ENCODE results near the gene NEK1.
"Not testable (repeated sequence)": the region's sequence is repeated elsewhere in the genome, so short reads cannot be mapped to it uniquely, and the experiment has no call there.

The NEK1 gene

DNA sequence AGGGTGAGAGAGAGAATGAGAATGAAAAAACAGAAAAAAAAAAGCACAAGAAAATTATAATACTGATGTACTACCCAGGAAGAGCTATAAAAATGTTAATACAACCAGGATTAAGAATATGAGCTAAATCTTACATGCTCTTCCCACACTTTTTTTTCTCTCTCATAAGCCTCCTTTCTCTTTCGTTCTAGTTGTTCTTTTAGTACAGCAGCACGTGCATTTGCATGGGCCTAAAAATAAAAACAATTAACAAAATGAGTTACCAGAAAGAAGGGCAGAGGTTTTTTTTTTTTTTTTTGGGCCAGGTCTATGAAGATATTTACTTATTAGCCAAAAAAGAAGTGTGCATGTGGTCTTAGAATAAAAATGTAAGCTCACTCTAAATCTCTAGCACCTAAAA, 105.5 kb downstream of the NEK1 start:
- in situ Hi-C loops (cut with MboI; ENCODE audit: low sequenced_read_pairs) = no loop called here

DNA sequence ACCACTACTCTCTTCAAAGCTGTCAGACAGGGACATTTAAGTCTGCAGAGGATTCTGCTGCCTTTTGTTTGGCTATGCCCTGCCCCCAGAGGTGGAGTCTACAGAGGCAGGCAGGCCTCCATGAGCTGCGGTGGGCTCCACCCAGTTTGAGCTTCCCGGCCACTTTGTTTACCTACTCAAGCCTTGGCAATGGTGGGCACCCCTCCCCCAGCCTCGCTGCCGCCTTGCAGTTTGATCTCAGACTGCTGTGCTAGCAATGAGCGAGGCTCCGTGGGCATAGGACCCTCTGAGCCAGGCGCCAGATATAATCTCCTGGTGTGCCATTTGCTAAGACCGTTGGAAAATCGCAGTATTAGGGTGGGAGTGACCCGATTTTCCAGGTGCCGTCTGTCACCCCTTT, 112.5 kb downstream of the NEK1 start:
- in situ Hi-C loops (cut with MboI; ENCODE audit: low sequenced_read_pairs) = loop anchor here (25.0 kb wide), 3 partner anchors 488 to 1313 kb away; partner anchors contain the start of gene CBR4

DNA sequence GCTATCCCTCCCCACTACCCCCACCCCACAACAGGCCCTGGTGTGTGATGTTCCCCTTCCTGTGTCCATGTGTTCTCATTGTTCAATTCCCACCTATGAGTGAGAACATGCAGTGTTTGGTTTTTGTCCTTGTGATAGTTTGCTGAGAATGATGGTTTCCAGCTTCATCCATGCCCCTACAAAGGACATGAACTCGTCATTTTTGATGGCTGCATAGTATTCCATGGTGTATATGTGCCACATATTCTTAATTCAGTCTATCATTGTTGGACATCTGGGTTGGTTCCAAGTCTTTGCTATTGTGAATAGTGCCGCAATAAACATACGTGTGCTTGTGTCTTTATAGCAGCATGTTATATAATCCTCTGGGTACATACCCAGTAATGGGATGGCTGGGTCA, 118.1 kb downstream of the NEK1 start:
- in situ Hi-C loops (cut with MboI; ENCODE audit: low sequenced_read_pairs) = loop anchor here (25.0 kb wide), 3 partner anchors 482 to 1307 kb away; partner anchors contain the start of gene CBR4

DNA sequence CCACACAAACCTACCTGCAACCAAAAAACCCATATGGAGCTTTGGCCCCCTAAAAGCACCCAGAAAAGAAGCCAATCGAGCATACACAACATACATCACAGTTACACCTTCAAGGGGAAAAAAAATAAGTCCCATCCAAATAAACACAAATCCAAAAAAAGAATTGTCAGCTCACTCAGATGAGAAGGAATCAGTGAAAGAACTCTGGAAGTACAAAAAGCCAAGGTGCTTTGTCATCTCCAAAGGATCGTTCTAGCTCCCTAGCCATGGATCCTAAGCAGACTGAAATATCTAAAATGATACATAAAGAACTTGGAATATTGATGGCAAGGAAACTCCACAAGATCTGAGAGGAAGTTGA, 119.2 kb downstream of the NEK1 start:
- in situ Hi-C loops (cut with MboI; ENCODE audit: low sequenced_read_pairs) = loop anchor here (25.0 kb wide), 3 partner anchors 481 to 1306 kb away; partner anchors contain the start of gene CBR4

DNA sequence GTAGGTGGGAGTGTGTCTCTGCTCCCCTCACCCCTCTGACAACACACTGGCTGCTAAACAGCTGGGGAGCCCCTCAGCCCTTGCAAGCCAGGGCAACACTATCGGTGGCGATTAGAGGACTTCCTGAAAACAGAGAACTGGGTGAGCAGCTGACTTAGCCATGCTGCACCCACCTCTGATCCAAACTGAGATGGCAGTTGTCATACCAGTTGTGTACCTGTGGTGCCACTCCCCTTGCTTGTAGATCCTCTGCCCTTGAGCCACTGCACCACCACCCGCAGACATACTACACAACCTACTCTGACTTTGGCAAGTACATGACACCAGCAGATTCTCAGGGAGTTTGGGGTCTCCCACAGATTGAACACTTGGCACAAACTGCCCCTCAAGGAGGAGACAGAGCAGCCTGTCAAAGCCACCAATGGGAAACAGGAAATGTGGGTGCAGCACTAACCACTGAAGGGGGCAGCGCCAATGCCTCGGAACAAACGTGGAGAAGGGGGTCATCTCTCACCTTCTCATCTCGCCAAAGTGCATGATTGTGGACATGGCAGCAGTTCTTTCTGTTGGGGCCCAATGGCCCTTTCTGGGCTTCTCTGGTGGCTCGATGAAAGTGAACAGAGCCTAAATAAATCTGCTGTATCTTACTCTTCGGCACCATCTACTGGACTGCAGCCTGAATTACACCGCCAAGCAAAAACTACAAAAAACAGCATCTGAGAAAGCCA, 119.8 kb downstream of the NEK1 start:
- in situ Hi-C loops (cut with MboI; ENCODE audit: low sequenced_read_pairs) = loop anchor here (25.0 kb wide), 3 partner anchors 480 to 1305 kb away; partner anchors contain the start of gene CBR4

DNA sequence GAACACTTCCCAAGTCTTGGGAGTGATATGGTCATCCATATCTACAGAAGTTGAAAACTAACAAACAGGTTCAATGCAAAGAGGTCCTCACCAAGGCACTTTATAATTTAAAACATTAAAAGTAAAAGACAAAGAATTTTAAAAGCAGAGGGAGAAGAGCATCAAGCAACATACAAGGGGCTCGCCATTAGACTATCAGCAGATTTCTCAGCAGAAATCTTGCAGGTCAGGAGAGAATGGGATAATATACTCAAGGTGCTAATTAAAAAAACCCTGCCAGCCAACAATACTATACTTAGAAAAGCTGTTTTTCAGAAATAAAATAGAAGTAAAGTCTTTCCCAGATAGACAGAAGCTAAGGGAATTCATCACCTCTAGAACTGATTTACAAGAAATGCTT, 121.2 kb downstream of the NEK1 start:
- in situ Hi-C loops (cut with MboI; ENCODE audit: low sequenced_read_pairs) = loop anchor here (25.0 kb wide), 3 partner anchors 479 to 1304 kb away; partner anchors contain the start of gene CBR4

DNA sequence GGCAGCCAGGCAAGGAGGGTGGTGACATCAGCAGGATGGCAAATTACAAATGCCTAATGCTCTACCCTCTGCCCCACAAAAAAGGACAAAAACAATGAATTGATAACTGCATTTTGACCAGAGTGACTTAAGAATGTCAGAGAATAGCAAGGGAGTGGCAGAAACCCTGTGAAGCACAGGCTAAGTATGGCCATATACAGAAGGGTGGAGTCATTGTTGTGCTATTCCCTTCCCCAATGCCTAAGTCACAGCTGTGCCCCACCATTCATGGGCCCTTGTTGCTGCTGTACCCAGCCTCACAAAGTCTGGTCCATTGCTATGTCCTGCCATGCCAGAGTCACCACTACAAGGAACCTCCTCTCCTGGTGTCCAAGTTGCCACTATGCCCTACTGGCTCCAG, 123.1 kb downstream of the NEK1 start:
- in situ Hi-C loops (cut with MboI; ENCODE audit: low sequenced_read_pairs) = loop anchor here (25.0 kb wide), 3 partner anchors 477 to 1302 kb away; partner anchors contain the start of gene CBR4

DNA sequence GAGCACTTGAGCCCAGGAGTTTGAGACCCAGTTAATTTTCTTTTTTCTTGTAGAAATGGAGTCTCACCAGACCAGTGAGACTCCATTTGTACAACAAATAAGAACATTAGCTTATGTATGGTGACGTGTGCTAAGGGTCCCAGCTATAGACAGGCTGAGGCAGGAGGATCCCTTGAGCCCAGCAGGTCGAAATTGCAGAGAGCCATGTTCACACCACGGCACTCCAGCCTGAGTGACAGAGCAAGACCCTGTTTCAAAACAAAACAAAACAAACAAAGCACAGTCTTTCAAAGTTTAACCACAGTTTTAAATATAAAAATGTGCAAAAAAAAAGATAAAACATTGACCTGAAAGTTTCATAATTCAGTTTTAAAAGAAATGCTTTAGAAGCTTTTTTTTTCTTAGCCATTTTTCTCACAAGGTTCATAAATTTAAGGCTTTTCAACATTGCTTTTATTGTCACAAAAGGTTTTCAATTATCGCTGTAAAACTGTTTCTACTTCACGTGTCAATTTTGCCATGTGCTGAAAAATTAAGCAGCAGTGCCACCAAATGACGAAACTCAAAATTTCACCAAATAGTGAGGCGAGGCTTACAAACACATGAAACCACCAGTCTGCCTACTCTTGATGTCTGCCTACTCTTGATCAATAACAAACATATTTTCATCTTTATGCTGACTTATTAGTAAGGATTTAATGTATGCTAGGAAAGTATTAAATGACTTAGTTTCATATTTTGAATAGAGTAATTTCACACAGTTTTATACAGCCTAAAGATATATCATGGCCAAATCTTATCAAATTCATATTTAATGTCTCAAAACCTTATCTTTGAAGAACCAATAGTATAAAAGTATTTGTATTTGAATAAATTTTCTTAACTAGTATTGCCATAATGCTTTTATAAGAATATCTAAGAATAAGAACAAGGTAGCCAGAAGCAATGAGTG, 126.3 kb downstream of the NEK1 start:
- in situ Hi-C loops (cut with MboI; ENCODE audit: low sequenced_read_pairs) = loop anchor here (25.0 kb wide), 3 partner anchors 474 to 1299 kb away; partner anchors contain the start of gene CBR4

DNA sequence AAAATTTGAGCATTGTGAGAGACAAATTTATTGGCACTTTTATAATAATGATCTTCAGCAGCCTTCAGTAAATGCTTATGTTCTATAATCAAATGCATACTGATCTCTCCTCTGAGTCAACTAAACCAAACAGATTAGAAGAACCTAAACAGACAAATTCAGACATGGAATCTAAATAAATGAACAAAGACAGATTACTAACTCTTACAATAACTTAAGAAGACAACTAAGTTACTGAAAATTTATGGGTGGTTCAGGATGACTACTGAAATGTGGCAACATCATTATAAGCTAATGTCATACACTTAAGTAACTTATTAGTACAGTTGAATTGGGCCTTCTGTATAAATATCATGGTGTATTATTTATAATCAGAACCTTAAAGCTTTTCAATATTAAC, 127.3 kb downstream of the NEK1 start:
- in situ Hi-C loops (cut with MboI; ENCODE audit: low sequenced_read_pairs) = loop anchor here (25.0 kb wide), 3 partner anchors 473 to 1298 kb away; partner anchors contain the start of gene CBR4

DNA sequence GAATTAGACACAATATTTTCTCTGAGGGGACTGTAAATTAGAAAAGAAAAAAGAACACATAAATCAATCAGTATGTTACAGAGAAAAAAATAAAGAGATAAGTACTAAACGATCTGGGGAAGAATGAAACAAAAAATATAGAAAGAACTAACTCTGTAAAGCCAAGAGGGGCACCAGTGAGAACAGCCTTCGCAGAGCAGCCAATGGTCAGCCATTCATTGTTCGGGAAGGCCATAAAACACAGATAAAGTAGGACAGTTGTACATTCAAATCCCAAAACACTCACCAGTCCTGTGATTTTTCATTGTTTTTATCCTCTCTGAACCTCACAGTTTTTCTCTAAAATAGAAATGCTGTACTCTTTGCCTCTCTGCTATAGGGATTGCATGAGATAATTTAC, 127.9 kb downstream of the NEK1 start:
- in situ Hi-C loops (cut with MboI; ENCODE audit: low sequenced_read_pairs) = loop anchor here (25.0 kb wide), 3 partner anchors 472 to 1297 kb away; partner anchors contain the start of gene CBR4

DNA sequence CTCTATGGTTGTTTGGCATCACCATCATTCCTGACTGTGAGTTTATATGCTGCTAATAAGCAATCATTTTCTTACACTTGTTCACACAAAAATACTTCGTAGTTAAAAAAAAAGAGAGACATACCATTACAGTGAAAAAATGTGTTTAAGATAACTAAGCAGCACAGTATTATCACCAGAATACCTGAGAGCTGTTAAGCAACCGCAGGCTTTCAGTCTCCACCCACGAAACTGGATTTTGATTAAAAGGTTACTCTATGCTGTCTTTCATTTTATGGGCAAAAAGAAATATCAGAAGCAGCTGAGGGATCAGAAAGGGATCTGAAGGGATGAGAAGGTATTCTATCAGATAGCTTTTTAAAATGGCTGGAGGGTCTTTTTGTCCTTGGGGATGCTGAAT, 148.3 kb downstream of the NEK1 start:
- in situ Hi-C loops (cut with MboI; ENCODE audit: low sequenced_read_pairs) = no loop called here

DNA sequence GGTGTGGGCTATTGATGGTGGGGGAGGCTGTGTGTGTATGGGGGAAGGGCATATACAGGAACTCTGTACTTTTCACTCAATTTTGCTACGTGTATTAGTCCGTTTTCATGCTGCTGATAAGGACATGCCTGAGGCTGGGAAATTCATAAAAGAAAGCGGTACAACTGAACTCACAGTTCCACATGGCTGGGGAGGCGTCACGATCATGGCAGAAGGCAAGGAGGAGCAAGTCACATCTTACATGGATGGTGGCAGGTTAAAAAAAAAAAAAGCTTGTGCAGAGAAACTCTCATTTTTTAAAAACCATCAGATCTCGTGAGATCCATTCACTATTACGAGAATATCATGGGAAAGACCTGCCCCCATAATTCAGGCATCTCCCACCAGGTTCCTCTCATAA, 152.3 kb downstream of the NEK1 start:
- in situ Hi-C loops (cut with MboI; ENCODE audit: low sequenced_read_pairs) = no loop called here

DNA sequence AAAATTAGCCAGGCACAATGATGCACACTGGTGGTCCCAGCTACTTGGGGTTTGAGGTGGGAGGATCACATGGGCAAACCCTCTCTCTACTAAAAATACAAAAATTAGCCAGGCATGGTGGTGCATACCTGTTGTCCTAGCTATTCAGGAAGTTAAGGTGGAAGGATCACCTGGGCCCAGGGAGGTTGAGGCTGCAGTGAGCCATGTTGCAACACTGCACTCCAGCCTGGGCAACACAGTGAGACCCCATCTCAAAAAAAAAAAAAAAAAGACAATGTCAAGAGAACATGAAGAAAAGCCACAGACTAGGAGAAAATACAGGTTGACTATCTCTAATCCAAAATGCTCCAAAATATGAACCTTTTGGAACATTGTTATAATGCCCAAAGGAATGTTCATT, 153.8 kb downstream of the NEK1 start:
- in situ Hi-C loops (cut with MboI; ENCODE audit: low sequenced_read_pairs) = no loop called here

DNA sequence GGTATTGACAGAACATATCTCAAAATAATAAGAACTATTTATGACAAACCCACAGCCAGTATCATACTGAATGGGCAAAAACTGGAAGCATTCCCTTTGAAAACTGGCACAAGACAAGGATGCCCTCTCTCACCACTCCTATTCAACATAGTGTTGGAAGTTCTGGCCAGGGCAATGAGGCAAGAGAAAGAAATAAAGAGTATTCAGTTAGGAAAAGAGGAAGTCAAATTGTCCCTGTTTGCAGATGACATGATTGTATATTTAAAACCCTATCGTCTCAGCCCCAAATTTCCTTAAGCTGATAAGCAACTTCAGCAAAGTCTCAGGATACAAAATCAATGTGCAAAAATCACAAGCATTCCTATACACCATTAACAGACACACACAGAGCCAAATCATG, 159.7 kb downstream of the NEK1 start:
- in situ Hi-C loops (cut with MboI; ENCODE audit: low sequenced_read_pairs) = not testable (repeated sequence)

DNA sequence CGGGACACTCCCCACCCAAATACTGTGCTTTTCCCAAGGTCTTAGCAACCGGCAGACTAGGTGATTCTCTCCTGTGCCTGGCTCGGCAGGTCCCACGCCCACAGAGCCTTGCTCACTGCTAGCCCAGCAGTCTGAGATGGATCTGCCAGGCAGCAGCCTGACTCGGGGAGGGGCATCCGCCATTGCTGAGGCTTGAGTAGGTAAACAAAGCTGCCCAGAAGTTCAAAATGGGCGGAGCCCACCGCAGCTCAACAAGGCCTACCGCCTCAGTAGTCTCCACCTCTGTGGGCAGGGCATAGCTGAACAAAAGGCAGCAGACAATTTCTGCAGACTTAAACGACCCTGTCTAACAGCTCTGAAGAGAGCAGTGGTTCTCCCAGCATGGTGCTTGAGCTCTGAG, 163.4 kb downstream of the NEK1 start:
- in situ Hi-C loops (cut with MboI; ENCODE audit: low sequenced_read_pairs) = not testable (repeated sequence)

DNA sequence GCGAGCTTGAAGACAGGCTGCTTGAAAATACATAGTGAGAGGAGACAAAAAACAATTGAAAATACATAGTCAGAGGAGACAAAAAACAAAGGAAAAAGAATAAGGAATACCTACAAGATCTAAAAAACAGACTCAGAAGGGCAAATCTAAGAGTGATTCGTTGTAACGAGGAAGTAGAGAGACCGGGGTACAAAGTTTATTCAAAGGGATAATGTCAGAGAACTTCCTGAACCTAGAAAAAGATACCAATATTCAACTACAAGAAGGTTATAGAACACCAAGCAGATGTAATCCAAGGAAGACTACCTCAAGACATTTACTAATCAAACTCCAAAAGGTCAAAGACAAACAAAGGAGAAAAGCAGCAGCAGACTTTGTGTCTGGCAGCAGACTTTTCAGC, 165.6 kb downstream of the NEK1 start:
- in situ Hi-C loops (cut with MboI; ENCODE audit: low sequenced_read_pairs) = no loop called here

DNA sequence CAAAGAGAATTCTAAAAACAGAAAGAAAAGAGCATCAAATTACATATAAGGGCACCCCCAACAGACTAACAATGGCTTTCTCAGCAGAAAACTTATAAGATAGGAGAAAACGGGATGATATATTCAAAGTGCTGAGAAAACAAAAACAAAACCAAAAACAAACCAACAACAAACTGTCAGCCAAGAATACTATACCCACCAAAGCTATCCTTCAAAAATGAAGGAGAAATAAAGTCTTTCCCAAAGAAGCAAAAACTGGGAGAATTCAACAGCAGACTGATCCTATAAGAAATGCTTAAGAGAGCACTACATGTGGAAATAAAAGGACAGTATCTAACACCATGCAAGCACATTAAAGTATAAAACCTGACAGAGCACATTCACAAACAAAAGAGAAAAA, 168.6 kb downstream of the NEK1 start:
- in situ Hi-C loops (cut with MboI; ENCODE audit: low sequenced_read_pairs) = no loop called here

DNA sequence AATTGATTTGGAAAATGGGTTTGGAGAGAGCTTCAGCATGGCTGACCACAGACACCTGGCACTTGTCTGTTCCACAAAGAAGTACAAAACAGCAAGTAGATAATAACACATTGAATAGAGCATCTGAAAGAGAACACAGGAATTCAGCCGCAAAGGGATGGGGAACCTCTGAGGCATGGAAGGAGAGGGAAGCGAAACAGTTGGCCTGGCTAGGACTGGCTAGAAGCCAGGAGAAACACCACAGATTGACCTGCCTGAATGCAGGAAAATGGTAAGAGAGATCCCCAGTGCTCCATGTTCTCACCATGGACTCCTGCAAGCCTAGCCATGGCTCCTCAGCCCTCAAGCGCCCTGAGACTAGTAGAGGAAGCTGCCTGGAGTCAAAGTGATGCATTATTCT, 171.9 kb downstream of the NEK1 start:
- in situ Hi-C loops (cut with MboI; ENCODE audit: low sequenced_read_pairs) = no loop called here

DNA sequence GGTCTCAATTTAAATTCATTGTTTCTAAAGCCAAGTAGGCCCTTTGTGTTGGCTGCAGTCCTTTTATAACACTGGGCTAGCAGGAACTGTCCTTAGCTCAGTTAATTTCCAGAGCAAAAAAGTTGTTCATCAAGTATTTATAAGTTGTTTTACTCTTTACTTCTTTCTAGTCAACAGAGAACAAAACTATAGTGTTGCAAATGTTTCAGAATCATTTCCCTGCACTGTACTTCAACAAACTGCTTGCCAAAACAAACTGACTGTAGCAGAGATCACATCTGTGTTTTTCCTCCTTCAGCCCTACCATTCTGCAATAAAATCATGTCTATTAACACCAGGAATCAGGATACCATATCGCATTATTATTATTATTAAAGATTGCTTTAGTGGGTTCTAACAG, 173.1 kb downstream of the NEK1 start:
- in situ Hi-C loops (cut with MboI; ENCODE audit: low sequenced_read_pairs) = no loop called here

DNA sequence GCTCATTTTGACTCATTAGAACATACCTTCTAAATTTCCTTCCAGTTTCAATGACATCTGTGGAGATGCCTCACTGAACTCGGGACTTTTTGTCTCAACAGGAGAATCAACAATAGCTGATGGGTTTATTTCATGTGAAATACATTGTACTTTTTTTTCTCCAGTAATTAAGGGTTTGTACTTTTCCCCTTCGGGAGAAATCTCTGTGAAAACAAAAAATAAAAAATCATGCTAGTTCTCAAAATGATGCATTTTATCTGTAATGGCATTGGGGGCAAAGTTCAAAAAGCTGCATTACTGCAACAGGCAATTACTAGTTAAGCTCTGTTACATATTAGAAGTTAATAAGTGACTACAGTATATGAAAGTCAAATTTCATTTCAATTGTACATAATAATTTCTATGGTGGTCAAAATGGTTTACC, 174.3 kb downstream of the NEK1 start:
- in situ Hi-C loops (cut with MboI; ENCODE audit: low sequenced_read_pairs) = no loop called here

DNA sequence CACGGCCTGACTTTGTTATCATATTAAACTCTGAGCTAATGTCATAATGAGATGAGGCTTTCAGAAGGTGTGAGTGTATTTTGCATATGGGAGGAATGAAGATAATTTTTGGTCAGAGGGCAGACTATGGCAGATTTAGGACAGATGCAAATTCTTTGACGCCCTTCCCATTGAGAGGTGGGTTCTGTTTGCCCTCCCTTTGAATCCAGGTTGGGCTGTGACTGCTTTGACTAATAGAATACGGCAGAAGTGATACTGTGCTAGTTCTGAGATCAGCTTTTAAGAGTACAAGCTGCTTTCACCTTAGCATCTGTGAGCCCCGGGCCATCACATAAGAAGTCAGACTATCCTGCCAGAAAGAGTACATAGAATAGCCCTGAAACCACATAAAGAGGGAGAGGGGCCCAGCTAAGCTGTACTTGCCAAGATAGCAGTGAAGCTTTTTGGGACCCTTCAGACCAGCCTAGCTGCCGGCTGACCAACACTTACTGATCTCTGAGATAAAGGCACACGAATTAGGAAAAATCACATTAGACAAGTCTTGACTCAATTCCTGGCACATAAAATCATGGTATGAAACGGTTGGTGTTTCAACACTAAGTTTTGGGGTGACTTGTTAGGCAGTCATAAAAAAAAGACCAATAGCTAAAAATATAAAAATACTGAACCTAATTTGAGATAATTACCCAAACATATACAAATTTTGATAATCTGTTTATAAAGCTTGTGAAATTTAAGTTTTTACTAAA, 174.9 kb downstream of the NEK1 start:
- in situ Hi-C loops (cut with MboI; ENCODE audit: low sequenced_read_pairs) = no loop called here

Measured in HL-60/S4 treated with retinoic acid at 250 ng/mL for 4 days and 3 days (cell line).